ENCODE measurements around the gene SLC50A1.

SLC50A1 gene

DNA sequence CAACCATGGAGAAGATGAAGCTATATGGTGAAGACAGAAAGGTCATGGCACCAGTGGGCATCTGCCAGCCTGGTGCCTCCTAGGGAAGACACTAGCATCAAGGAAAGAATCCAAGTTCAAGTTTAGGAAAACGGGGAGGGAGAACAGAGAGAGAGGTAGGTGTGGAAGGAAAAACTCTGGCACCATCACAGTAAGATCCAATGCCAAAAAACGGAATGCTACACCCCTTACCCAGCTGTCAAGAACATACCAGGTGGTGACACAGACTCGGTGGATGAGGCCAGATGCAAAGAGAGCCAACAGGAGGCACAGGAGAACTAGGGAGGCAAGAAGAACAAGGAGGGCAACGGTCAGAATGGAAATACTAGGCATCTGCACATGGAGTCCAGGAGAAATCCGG lies 33.9 kb downstream of the SLC50A1 start:
- no peak for DNase-seq (ENCODE audit: extremely low read depth in 1 of 2, low read depth in 1 of 2)

DNA sequence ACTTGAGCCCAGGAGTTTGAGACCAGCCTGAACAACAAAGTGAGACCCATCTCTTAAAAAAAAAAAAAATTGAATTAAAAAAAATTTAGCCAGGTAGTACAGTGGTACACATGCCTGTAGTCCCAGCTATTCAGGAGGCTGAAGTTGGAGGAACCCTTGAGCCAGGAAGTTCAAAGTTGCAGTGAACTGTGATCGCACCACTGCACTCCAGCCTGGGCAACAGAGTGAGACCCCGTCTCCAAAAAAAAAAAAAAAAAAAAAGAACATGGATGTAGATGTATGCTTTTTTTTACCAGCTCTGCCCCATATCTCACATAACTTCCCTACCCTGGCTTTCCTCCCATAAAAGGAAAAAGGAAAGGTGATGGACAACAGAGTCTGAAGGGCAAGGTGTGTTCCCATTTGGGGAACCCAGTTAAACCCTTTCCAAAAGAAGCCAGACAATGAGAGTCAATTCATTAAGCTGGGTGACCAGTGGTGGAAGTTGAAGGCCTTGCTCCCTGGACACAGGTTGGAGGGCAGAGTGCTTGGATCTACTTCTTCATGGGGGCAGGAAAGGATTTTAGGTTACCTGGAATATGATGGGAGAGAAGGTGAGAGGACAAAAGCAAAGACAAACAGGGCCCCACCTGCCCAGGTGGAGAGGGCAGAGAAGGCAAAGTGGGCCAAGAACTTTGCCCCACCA lies 34.6 kb downstream of the SLC50A1 start:
- no peak for DNase-seq (ENCODE audit: extremely low read depth in 1 of 2, low read depth in 1 of 2)

DNA sequence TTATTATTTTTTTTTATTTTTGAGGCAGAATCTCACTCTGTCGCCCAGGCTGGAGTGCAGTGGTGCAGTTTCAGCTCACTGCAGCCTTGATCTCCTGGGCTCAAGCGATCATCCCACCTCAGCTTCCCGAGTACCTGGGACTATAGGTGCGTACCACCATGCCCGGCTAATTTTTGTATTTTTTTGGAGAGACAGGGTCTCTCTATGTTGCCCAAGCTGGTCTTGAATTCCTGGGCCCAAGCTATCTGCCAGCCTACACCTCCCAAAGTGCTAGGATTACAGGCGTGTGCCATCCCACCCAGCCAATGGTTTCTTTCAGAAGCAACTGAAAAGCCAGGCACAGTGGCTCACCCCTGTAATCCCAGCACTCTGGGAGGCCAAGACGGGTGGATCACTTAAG lies 35.2 kb downstream of the SLC50A1 start:
- no peak for DNase-seq (ENCODE audit: extremely low read depth in 1 of 2, low read depth in 1 of 2)

DNA sequence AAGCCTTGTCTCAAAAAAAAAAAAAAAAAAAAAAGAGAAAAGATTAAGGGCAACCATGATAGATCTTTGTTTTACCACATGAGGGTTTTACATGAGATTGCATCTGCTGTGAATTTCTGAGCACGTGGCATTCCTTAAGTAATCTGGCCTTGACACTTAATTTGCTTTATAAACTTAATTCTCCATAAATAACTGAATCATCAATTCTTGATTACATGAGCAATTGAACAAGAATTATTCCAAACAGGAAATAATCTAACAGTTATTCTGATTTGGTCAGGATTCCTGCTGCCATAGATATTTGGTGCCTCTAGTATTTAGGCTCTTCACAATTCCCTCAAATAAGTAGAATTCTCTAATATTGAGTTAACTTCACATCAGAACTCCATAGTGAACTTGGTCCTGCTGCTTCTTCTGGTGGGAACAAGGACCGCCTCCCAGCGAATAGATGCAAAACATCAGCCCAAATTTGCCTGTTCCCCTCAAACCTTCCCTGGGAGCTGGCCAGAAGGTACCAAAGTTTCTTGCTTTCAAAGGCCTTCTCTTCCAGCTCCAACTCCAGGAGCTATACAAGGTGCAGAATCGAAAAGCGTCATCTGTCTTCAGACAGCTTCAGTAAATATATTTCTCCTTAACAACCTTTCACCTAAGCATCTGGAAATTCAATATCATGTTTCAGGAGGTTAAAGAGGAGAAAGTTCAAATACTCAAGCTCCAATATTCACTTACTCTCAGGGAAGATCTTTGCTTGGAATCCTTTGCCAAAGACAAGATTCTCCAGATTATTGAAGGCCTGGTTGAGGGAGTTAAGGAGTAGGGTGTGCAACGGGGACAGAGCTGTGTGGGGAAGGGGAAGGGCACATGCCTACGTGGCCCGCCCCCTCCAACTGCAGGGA lies 36.4 kb downstream of the SLC50A1 start:
- DNase-seq (ENCODE audit: extremely low read depth in 1 of 2, low read depth in 1 of 2) = no peak

DNA sequence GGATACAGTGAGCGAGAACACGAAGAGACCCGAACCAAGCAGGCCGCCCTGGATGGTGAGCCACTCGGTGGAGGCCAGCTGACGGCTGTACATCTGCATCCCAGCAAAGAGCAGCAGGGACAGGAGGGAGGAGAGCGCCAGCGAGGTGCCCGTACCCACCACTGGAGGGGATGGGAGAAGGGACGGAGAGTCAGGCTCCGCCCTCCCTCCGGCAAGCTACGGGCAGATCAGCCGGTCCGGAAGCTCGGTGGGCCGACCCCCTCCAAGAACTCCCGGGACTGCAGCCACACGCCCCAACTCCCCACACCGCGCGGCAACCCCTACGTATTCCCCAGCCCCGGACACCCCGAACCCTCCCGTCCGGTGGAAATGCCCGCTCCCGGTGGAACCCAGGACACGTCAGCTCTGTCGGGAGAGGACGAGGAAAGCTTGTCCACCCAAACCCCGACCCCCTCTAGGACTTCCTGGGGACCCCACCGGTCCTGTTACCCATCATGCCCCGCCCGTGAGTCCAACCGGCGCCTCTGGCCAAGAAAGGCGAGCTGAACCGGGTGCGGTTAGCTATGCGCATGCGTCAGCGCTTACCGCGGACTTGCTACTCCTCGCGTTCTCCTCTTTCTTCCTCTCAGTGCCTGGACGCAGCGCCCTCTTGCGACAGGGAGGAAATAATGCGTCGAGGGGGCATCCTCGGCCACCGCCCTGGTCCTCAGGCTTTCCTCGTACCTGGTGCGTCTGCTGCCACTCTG lies 37.3 kb downstream of the SLC50A1 start, which contains the start of gene KRTCAP2:
KRTCAP2 (minus strand) TSS at position 573 of the 746 bp plus-strand sequence; CDS start at position 493, 80 bp downstream.
- DNase-seq (ENCODE audit: extremely low read depth in 1 of 2, low read depth in 1 of 2) = peak; percentile 90 to 95

DNA sequence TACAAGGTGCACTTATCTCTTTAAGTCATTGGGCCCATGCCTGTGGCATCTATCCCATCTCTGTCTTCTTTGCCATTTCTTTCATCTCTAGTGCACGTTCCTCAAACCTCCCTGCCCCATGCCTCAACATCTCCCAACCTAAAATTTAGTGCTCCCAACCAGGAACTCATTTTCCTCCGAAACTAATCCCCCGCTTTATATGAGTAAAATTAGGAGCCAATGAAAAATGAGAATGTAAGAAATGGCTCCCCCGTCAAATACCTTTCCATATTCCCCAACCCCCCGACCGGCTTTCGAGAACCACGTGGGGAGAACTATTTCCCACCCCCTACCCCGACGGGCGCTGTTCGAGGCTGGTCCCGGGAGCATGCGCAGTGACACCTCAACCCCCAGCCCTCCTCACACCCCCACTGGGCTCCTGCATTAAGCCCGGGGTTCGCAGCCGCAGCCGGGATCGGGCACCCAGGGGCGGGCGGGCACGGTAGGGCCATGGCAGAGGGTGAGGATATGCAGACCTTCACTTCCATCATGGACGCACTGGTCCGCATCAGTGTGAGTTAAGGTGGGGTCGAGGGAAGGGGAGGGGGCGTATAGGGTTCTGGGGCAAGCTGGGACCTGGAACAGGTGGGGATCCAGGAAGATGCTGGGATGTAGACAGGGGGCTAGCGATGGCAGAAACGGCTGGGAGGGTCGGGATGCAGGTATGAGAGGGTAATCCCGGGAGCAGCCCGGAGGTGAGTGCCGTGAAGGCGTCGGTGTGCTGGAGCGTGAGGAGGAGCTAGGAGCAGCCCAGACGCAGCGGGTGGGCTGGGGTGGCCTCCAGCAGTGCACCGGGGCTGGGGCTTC lies 38.0 kb downstream of the SLC50A1 start, which contains the start of gene TRIM46:
TRIM46 (plus strand) TSS at position 372 of the 846 bp plus-strand sequence; CDS start at position 490, 118 bp downstream.
- peak in 1 of 2 donors; percentile 74 for DNase-seq (ENCODE audit: extremely low read depth in 1 of 2, low read depth in 1 of 2)

DNA sequence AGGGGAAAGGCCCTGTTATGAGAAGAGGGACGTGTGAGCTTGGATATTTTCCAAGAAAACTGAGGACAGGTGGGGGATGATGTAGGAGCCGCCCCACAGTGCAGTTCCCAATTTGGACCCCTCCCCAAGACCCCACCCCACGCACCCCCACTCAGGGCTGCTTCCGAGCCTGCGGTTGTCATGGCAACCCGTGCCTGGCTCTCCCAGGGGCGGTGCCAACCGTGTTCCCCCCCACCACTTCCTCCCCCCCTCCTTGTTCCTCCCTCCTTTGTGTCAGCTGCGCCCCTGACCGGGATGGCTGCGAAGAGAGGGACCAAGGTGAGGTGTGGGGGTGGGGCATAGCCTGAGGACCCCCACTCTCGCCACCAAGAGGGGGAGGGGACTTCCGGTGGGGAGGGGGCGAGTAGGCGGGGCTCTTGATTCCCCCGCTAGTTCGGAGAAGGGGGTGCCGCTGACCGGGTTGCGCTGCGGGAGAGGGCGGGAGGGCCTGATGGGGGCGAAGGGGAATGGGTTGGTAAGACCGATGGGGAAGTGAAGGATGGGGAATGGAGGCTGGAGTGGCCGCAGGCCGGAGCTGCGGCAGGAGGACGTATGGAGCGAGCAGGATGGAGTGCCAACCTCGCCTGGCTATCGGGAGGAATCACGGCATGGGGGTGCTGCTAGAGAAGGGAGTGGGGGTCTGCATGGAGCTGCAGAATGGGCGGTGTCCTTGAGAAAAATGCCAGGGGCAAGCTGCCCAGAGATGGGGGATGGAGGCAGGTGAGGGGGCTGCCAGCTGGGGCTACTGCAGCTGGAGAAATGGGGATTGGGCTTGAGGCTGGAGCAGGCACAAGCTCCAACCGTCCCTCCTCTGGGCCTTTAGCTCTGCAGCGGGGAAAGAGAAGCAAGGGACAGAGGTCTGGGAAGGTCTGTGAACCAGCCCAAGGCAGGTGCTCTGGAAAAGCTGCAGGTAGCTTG lies 39.0 kb downstream of the SLC50A1 start:
- no peak for DNase-seq (ENCODE audit: extremely low read depth in 1 of 2, low read depth in 1 of 2)

DNA sequence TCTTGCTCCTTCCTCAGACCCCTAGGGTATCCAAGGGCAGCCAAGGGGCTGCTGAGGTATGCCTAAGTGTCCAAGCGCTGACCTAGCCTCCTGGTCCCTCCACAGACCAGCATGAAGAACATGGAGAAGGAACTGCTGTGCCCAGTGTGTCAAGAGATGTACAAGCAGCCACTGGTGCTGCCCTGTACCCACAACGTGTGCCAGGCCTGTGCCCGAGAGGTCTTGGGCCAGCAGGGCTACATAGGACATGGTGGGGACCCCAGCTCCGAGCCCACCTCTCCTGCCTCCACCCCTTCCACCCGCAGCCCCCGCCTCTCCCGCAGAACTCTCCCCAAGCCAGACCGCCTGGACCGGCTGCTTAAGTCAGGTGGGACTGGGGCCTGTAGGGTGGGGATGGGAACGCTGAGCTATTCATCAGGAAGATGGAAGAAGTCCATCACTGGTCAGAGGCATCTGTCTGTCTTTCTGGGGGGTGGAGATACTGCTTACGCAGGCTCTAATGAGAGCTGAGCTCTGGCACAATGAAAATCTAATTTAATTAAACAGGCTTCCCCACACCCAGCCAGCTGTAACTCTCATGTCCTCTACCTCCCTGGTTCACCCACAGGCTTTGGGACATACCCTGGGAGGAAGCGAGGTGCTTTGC lies 39.8 kb downstream of the SLC50A1 start:
- DNase-seq (ENCODE audit: extremely low read depth in 1 of 2, low read depth in 1 of 2) = no peak

DNA sequence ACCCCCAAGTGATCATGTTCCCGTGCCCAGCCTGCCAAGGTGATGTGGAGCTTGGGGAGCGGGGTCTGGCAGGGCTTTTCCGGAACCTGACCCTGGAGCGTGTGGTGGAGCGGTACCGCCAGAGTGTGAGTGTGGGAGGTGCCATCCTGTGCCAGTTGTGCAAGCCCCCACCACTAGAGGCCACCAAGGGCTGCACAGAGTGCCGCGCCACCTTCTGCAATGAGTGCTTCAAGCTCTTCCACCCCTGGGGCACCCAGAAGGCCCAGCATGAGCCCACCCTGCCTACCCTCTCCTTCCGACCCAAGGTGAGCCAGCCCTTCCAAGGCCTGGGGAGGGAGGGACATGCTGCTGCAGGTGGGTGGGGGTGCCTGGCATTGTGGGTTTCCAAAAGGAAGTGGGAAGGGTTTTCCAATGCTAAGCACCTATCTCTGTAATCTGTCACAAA lies 40.3 kb downstream of the SLC50A1 start:
- DNase-seq (ENCODE audit: extremely low read depth in 1 of 2, low read depth in 1 of 2) = no peak

DNA sequence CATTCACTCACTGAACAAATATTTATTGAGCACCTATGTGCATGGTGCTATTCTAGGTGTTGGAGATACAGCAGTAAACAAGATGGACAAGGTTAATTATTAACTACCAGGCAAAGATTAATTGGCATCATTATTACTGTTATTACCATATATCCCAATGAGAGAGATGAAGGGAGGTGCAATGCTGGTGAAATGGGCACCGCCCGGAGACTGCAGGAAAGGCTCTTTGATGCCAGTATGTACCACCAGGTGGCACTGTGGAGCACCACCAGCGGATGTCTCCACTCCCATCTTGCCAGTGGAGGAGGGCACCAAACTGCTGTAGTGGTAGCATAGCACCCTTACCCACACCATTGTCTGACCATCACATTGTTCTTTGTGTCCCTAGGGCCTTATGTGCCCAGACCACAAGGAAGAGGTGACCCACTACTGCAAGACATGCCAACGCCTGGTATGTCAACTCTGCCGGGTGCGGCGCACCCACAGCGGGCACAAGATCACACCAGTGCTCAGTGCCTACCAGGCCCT lies 41.0 kb downstream of the SLC50A1 start:
- peak; percentile 63 to 75 for DNase-seq (ENCODE audit: extremely low read depth in 1 of 2, low read depth in 1 of 2)

DNA sequence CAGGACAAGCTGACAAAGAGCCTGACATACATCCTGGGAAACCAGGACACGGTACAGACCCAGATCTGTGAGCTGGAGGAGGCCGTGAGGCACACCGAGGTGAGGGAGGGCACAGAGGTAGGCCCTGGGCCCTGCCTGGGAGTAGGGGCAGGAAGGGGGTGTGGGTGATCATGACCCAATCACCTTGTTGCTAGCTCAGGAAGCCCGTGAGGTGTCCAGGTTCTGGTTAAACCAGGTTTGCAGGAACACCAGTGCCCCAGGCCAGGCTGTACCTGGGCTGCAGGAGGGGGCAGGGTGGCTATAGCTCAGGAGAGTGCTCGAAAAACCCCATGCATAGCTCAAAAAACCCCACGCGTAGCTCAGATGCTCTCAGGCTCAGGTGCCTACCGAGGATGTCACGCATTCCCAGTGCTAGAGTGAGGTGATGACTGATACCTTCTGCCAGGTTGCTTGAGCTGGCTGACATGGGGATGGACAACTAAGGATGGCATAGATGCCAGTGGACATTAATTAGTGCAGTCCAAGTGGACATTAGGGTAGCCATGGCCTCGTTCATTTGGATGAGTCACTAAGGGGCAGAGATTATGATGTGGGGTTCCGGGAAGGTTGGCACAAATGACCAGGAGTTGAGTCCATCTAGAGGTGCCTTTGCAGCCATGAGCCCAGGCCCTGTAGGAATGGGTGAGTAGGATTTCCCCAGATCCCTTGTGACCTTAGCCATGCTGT lies 41.7 kb downstream of the SLC50A1 start:
- DNase-seq (ENCODE audit: extremely low read depth in 1 of 2, low read depth in 1 of 2) = no peak

DNA sequence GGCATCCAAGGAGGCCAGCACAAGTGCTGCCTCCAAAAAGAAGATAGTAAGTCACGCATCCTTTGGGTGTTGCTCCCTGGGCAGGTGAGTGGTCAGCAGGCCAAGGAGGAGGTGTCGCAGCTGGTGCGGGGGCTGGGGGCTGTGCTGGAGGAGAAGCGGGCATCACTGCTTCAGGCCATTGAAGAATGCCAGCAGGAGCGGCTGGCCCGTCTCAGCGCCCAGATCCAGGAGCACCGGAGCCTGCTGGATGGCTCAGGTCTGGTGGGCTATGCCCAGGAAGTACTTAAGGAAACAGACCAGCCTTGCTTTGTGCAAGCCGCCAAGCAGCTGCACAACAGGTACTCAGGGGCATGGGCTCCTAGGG lies 42.2 kb downstream of the SLC50A1 start:
- no peak for DNase-seq (ENCODE audit: extremely low read depth in 1 of 2, low read depth in 1 of 2)

DNA sequence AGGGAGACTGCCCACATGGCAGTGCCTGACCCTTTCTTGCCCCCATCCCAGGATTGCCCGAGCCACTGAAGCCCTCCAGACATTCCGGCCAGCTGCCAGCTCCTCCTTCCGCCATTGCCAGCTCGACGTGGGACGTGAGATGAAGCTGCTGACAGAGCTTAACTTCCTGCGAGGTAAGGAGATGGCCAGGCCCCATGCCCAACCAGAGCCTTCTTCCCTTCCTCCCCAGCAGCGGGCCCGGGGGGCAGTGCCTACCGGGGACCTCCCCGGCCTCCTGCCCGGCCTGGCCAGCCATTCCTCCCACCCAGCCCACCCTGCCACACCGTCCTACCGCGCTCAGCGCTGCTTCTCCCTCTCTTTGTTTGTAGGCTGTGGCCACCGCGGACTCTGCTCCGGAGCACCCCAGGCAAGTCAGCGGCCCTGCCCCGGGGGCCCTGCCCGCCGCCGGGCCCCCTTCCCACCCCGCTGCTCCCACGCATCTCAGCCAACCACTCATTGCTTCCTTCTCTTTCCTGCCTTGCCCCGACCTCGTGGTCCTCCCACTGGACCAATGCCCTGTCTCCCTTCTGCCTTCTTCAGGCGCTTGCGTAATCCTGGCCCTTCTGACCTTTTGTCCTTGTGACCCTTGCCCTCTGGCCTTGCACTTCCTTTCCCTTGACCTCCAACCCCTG lies 42.9 kb downstream of the SLC50A1 start:
- DNase-seq (ENCODE audit: extremely low read depth in 1 of 2, low read depth in 1 of 2) = no peak

DNA sequence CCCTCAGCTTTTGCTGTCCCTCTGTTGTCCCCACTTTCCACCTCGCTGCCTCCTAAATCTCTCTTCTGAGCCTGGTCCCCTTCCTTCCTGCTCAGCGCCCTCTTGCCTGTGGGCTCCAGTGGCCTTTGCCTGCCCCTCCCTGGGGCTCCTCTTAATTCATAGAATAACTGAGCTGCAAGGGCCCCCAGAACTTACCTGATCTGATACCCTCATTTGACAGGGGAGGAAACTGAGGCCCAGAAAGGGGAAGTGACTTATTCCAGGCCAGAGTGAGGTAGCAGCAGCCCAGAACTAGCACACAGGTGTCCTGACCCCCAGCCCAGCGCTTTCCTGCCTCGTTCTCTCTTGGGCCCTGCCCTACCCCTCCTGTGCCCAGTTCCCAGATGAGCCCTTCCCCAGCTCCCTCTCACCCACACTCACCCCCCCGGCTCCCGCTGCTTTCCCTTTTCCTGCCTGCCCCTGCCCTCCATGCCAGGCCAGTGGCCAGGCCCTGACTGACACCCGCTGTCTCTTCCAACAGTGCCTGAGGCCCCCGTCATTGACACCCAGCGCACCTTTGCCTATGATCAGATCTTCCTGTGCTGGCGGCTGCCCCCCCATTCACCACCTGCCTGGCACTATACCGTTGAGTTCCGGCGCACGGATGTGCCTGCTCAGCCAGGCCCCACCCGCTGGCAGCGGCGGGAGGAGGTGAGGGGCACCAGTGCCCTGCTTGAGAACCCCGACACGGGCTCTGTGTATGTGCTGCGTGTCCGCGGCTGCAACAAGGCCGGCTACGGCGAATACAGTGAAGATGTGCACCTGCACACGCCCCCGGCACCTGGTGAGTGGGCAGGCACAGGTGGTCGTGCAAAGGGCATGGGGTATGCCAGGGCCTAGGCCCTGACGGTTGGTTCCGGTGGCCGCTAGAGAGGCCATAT lies 43.7 kb downstream of the SLC50A1 start:
- no peak for DNase-seq (ENCODE audit: extremely low read depth in 1 of 2, low read depth in 1 of 2)

DNA sequence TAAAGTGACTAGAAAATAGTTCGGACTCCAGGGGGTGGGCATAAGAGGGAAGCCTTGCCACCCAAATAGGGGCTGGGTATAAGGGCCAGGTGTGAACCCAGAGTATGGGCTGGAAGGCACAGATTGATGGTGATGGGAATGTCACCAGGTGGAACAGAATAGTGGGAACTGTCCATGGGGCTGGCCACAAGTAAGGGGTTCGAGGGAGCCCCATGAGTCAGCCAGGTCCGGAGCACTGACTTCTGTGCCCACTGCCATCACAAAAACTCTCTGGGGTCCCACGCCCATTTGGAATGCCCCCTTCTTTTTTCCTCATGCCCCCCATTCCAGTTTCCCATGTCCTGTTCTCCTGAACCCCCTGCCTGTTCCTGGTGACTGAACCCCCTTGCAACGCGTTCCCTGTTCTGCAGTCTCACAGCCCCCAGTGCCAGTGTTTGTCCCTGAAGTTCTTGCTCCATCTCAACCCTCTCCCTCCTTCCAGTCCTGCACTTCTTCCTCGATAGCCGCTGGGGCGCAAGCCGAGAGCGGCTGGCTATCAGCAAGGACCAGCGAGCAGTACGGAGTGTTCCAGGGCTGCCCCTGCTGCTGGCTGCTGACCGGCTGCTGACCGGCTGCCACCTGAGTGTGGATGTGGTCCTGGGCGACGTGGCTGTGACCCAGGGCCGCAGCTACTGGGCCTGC lies 45.9 kb downstream of the SLC50A1 start:
- DNase-seq (ENCODE audit: extremely low read depth in 1 of 2, low read depth in 1 of 2) = no peak

Data from stimulated activated CD8-positive, alpha-beta memory T cell treated with anti-CD3 and anti-CD28 coated beads, Interleukin-7, amount 100 ng/mL, for 48 hours (primary cell).